ENCODE results near the gene CDH23. TPM values are rescaled to one million over a fixed set of nuclear protein-coding genes. Genes with fewer than 3 reads are reported as not detected.

The CDH23 gene
- total RNA-seq, 2 experiments from 2014 or later: 4.6 to 5.2 TPM

DNA sequence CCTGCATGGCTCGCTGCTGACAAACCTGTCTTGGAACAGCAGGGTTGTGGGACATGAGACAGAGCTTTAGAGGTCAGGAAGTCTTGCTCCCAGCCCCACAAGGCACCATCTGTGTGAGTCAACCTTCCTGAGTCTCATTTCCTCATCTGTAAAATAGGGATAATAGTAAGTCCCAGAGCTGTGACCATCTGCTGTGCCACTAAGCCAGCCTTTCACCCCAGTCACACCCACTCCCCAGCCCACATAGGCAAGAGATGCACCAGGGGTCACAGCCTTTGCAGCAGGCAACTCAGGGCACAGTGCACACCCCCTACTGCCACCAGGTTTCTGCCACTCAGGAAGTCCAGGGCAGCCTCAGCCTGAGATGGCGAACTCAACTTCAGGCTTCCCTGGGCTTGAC, 29.4 kb upstream of the CDH23 start:
- Mint-ChIP-seq H3K4me3 (no peak overlapping the region), H3K9me3 (no peaks in the 10 kb centered on the region), H3K36me3 (ENCODE audit: low read depth) (peaks cover 10% of the 10 kb centered on the region), H3K4me1 (ENCODE audit: low read depth) (no peaks in the 10 kb centered on the region), H3K27me3 (peaks cover 17% of the 10 kb centered on the region), H3K27ac (no peak overlapping the region)
- POLR2A ChIA-PET: no interaction called here
- Histone ChIP-seq H3K9me3 (ENCODE audit: control insufficient read depth in 1 of 2, insufficient read depth in 1 of 2, low read length in 2 of 2) (no peaks in the 10 kb centered on the region), H3K36me3 (ENCODE audit: insufficient read depth, low read length) (no peaks in the 10 kb centered on the region), H3K27me3 (ENCODE audit: control insufficient read depth in 1 of 2, insufficient read depth in 2 of 2, low read length in 2 of 2) (no peaks in the 10 kb centered on the region), H3K4me3 (ENCODE audit: low read length) (no peak overlapping the region), H3K4me1 (ENCODE audit: insufficient read depth, low read length) (no peaks in the 10 kb centered on the region), H3K27ac (ENCODE audit: low read depth in 1 of 2, low read length in 2 of 2) (no peak overlapping the region)
- CTCF ChIA-PET: no interaction called here
- intact Hi-C loops (cut with DNase I, micrococcal nuclease): no loop called here
- ATAC-seq (ENCODE audit: poor library complexity) (no peak), DNase-seq (peak in 2 of 14 experiments; percentile 50 to 57)
- TF ChIP-seq, protein P1, sequence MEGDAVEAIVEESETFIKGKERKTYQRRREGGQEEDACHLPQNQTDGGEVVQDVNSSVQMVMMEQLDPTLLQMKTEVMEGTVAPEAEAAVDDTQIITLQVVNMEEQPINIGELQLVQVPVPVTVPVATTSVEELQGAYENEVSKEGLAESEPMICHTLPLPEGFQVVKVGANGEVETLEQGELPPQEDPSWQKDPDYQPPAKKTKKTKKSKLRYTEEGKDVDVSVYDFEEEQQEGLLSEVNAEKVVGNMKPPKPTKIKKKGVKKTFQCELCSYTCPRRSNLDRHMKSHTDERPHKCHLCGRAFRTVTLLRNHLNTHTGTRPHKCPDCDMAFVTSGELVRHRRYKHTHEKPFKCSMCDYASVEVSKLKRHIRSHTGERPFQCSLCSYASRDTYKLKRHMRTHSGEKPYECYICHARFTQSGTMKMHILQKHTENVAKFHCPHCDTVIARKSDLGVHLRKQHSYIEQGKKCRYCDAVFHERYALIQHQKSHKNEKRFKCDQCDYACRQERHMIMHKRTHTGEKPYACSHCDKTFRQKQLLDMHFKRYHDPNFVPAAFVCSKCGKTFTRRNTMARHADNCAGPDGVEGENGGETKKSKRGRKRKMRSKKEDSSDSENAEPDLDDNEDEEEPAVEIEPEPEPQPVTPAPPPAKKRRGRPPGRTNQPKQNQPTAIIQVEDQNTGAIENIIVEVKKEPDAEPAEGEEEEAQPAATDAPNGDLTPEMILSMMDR (IDR thresholded peaks at IDR 0.05): no peak

DNA sequence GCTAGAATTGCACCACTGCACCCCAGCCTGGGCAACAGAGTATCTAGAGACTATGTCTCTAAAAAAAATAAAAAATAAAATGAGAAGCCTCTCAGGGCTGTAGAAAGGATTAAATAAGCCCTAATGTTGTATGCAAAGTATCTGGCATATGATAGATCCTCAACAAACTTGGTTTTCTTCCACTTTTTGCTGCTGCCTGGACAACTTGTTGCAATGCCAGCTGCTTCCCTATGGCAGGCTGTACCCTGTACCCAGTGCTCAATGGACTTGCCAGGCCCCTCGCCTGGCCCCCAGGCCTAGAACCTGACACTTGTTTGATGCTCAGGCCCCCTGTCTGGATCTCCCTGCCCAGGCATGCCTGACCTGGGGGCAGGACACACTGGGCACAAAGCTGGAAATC, 28.5 kb upstream of the CDH23 start:
- H3K27me3 Mint-ChIP-seq: peaks cover 17% of the 10 kb centered on the region
- H3K4me3 Mint-ChIP-seq: no peak overlapping the region
- no peaks in the 10 kb centered on the region for H3K4me1 ChIP-seq (ENCODE audit: insufficient read depth, low read length)
- no peak overlapping the region for H3K27ac Mint-ChIP-seq
- ATAC-seq (ENCODE audit: poor library complexity): no peak
- CTCF ChIA-PET: no interaction called here
- H3K4me1 Mint-ChIP-seq (ENCODE audit: low read depth): no peaks in the 10 kb centered on the region
- intact Hi-C loops (cut with DNase I, micrococcal nuclease): no loop called here
- H3K9me3 Mint-ChIP-seq: no peaks in the 10 kb centered on the region
- no peak overlapping the region for H3K4me3 ChIP-seq (ENCODE audit: low read length)
- POLR2A ChIA-PET: no interaction called here
- peaks cover 4% of the 10 kb centered on the region for H3K36me3 Mint-ChIP-seq (ENCODE audit: low read depth)
- TF ChIP-seq, protein P1 (IDR thresholded peaks at IDR 0.05): no peak
- DNase-seq: no peak
- H3K27me3 ChIP-seq (ENCODE audit: control insufficient read depth in 1 of 2, insufficient read depth in 2 of 2, low read length in 2 of 2): no peaks in the 10 kb centered on the region
- H3K9me3 ChIP-seq (ENCODE audit: control insufficient read depth in 1 of 2, insufficient read depth in 1 of 2, low read length in 2 of 2): no peaks in the 10 kb centered on the region
- no peak overlapping the region for H3K27ac ChIP-seq (ENCODE audit: low read depth in 1 of 2, low read length in 2 of 2)
- H3K36me3 ChIP-seq (ENCODE audit: insufficient read depth, low read length): no peaks in the 10 kb centered on the region

DNA sequence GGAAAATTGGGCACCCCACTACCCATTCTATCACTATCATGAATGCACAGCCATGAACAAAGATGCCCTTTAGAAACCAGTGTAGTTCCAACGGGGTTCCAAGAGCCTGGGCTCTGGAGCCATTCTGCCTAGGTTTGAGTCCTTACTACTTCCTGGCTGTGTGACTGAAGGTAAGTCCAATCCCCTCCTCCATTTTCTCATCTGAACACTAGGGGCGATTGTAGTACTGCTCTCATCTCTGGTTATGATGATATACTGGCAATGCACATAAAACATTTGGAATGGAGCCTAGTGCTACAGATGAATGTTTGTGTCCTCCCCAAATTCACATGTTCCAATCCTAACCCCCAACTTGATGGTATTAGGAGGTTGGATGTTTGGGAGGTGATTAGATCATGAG, 28.1 kb upstream of the CDH23 start:
- no peaks in the 10 kb centered on the region for H3K9me3 ChIP-seq (ENCODE audit: control insufficient read depth in 1 of 2, insufficient read depth in 1 of 2, low read length in 2 of 2)
- intact Hi-C loops (cut with DNase I, micrococcal nuclease): no loop called here
- Mint-ChIP-seq H3K27ac (no peak overlapping the region), H3K4me3 (no peak overlapping the region), H3K36me3 (ENCODE audit: low read depth) (peaks cover 4% of the 10 kb centered on the region), H3K4me1 (ENCODE audit: low read depth) (no peaks in the 10 kb centered on the region), H3K9me3 (no peaks in the 10 kb centered on the region), H3K27me3 (peaks cover 17% of the 10 kb centered on the region)
- ATAC-seq (ENCODE audit: poor library complexity) (no peak), DNase-seq (no peak)
- no peaks in the 10 kb centered on the region for H3K36me3 ChIP-seq (ENCODE audit: insufficient read depth, low read length)
- H3K27me3 ChIP-seq (ENCODE audit: control insufficient read depth in 1 of 2, insufficient read depth in 2 of 2, low read length in 2 of 2): no peaks in the 10 kb centered on the region
- H3K4me3 ChIP-seq (ENCODE audit: low read length): no peak overlapping the region
- no peaks in the 10 kb centered on the region for H3K4me1 ChIP-seq (ENCODE audit: insufficient read depth, low read length)
- ChIA-PET CTCF (no interaction called here), POLR2A (no interaction called here)
- TF ChIP-seq, protein P1 (IDR thresholded peaks at IDR 0.05): no peak
- H3K27ac ChIP-seq (ENCODE audit: low read depth in 1 of 2, low read length in 2 of 2): no peak overlapping the region
